ENCODE measurements around the gene ZBTB24. TPM values are rescaled to one million over a fixed set of nuclear protein-coding genes. Genes with fewer than 3 reads are reported as not detected.

ZBTB24 gene
- polyA plus RNA-seq, 2 of the 4 experiments (the other 2 are of a cell fraction), result 4.5 to 5.4 TPM

- no peaks in the 10 kb centered on the region for H3K9me3 ChIP-seq
- no peak overlapping the region for H3K4me2 ChIP-seq
- WGBS (ENCODE audit: missing lambda C conversion rate), result 84% methylated on average over 3 of the region's 3 CpGs
- DNase-seq (ENCODE audit: low read depth in 1 of 2, low spot score in 1 of 2), result no peak
- ChIA-PET CTCF (interaction anchor here (1.4 kb wide), 1 partner anchor 76 kb away, joined by 3 read pairs; no protein-coding TSS in a partner anchor), POLR2A (interaction anchor here (1.1 kb wide), 1 partner anchor 19 kb away, joined by 3 read pairs; the partner anchor contains the start of gene SMPD2)
- peaks cover 11% of the 10 kb centered on the region; the same call in 1 of the 3 replicates for H3K4me1 ChIP-seq
- H3K27ac ChIP-seq, result no peak overlapping the region
- TF ChIP-seq MYC (IDR thresholded peaks at IDR 0.05; ENCODE audit: borderline replicate concordance, low read length) (no peak), MAZ (IDR thresholded peaks at IDR 0.05; ENCODE audit: borderline replicate concordance, low read depth, low read length) (no peak), PHF8 (IDR thresholded peaks at IDR 0.05; ENCODE audit: borderline replicate concordance, low read depth) (no peak), PBX3 (IDR thresholded peaks at IDR 0.05) (no peak), CBX8 (IDR thresholded peaks at IDR 0.05) (no peak), RFX5 (IDR thresholded peaks at IDR 0.05) (no peak), KDM1A (IDR thresholded peaks at IDR 0.05; ENCODE audit: low read depth) (no peak), FOSL2 (IDR thresholded peaks at IDR 0.05) (no peak), FOSL2 (CRISPR knock-in tag; IDR thresholded peaks at IDR 0.05) (no peak), HOXB13 (CRISPR knock-in tag; IDR thresholded peaks at IDR 0.05; ENCODE audit: low read depth) (no peak), FOSB (CRISPR knock-in tag; IDR thresholded peaks at IDR 0.05) (no peak)
- TF ChIP-seq, protein P1, sequence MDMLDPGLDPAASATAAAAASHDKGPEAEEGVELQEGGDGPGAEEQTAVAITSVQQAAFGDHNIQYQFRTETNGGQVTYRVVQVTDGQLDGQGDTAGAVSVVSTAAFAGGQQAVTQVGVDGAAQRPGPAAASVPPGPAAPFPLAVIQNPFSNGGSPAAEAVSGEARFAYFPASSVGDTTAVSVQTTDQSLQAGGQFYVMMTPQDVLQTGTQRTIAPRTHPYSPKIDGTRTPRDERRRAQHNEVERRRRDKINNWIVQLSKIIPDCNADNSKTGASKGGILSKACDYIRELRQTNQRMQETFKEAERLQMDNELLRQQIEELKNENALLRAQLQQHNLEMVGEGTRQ (IDR thresholded peaks at IDR 0.05), result no peak
- TF ChIP-seq, protein P2, sequence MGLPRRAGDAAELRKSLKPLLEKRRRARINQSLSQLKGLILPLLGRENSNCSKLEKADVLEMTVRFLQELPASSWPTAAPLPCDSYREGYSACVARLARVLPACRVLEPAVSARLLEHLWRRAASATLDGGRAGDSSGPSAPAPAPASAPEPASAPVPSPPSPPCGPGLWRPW (IDR thresholded peaks at IDR 0.05), result no peak
- ATAC-seq, result no peak
- FAIRE-seq, result no peak
- H3K4me3 ChIP-seq, result no peak overlapping the region
Measured at GRCh38 chr6:109460161-109460829, 22.7 kb downstream of the ZBTB24 start.

GRCh38 chr6:109458774-109459531 is 24.1 kb downstream of the ZBTB24 start:
- H3K9me3 ChIP-seq, result no peaks in the 10 kb centered on the region
- FAIRE-seq (no peak), ATAC-seq (no peak), DNase-seq (ENCODE audit: low read depth in 1 of 2, low spot score in 1 of 2) (no peak)
- TF ChIP-seq POLR2AphosphoS2 (conservative IDR thresholded peaks at IDR 0.05; ENCODE audit: low read length) (no peak), HEYL (CRISPR knock-in tag; IDR thresholded peaks at IDR 0.05) (no peak), CHD2 (IDR thresholded peaks at IDR 0.05; ENCODE audit: low read length, partially characterized antibody) (no peak), EHMT2 (IDR thresholded peaks at IDR 0.05; ENCODE audit: low read depth) (no peak), CHD4 (IDR thresholded peaks at IDR 0.05; ENCODE audit: borderline replicate concordance) (no peak), SMC3 (IDR thresholded peaks at IDR 0.05) (no peak), EP300 (IDR thresholded peaks at IDR 0.05) (no peak), ZSCAN20 (CRISPR knock-in tag; IDR thresholded peaks at IDR 0.05) (no peak), RAD21 (conservative IDR thresholded peaks at IDR 0.05 in 1 of 2, IDR thresholded peaks at IDR 0.05 in 1 of 2) (no peak), KDM5A (IDR thresholded peaks at IDR 0.05) (no peak), KDM1A (IDR thresholded peaks at IDR 0.05; ENCODE audit: low read depth) (no peak), CBX2 (IDR thresholded peaks at IDR 0.05; ENCODE audit: borderline replicate concordance, low read depth) (no peak), RARB (CRISPR knock-in tag; IDR thresholded peaks at IDR 0.05) (no peak), RFX5 (IDR thresholded peaks at IDR 0.05) (no peak), NFE2L2 (conservative IDR thresholded peaks at IDR 0.05; ENCODE audit: low read length) (no peak)
- TF ChIP-seq, protein P3, sequence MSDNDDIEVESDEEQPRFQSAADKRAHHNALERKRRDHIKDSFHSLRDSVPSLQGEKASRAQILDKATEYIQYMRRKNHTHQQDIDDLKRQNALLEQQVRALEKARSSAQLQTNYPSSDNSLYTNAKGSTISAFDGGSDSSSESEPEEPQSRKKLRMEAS (IDR thresholded peaks at IDR 0.05), result no peak
- ChIA-PET POLR2A (no interaction called here), CTCF (no interaction called here)
- H3K4me3 ChIP-seq, result no peak overlapping the region
- peaks cover 14% of the 10 kb centered on the region; the same call in 1 of the 3 replicates for H3K4me1 ChIP-seq
- WGBS (ENCODE audit: missing lambda C conversion rate), result 88% methylated on average over 5 of the region's 5 CpGs
- no peak overlapping the region for H3K27ac ChIP-seq
- H3K4me2 ChIP-seq, result no peak overlapping the region

Measured in A549 (cell line).